ENCODE measurements around the gene ZNF891. TPM values are rescaled to one million over a fixed set of nuclear protein-coding genes. Genes with fewer than 3 reads are reported as not detected.

The ZNF891 gene
- total RNA-seq, 1 experiment from 2014 or later, result 2.1 TPM

- Histone ChIP-seq H3T11ph (ENCODE audit: low read length) (no peak overlapping the region), H3K23ac (ENCODE audit: insufficient read length, low read depth, low read length) (no peak overlapping the region), H2BK5ac (ENCODE audit: insufficient read length, low read length) (no peak overlapping the region), H4K91ac (ENCODE audit: insufficient read length, low read depth, low read length) (no peak overlapping the region), H4K5ac (ENCODE audit: insufficient read length, low read depth, low read length) (no peak overlapping the region), H3K14ac (ENCODE audit: insufficient read depth, low read length) (no peak overlapping the region), H2AFZ (ENCODE audit: low read length) (no peak overlapping the region), H3K23me2 (ENCODE audit: insufficient read length, low read depth, low read length, poor library complexity, severe bottlenecking) (no peaks in the 10 kb centered on the region), H2BK20ac (ENCODE audit: low read depth, low read length, poor library complexity, severe bottlenecking) (no peak overlapping the region), H3K27ac (ENCODE audit: insufficient read length, low read depth, low read length) (no peak overlapping the region), H3K9ac (ENCODE audit: extremely low read depth, insufficient read length, low read length) (no peak overlapping the region), H3K27me3 (ENCODE audit: insufficient read depth, low read length) (no peaks in the 10 kb centered on the region), H3K9me3 (ENCODE audit: control insufficient read depth, low read depth, low read length) (peaks cover 82% of the 10 kb centered on the region), H2BK120ac (ENCODE audit: low read depth, low read length, poor library complexity, severe bottlenecking) (no peak overlapping the region), H4K8ac (replicated peaks; ENCODE audit: insufficient read length, low read depth, low read length) (no peak overlapping the region), H3K4me2 (ENCODE audit: insufficient read depth, insufficient read length, low read length) (no peak overlapping the region), H4K20me1 (ENCODE audit: control insufficient read depth, insufficient read depth, insufficient read length) (no peaks in the 10 kb centered on the region), H2BK15ac (ENCODE audit: low read depth, low read length) (no peak overlapping the region), H3K4ac (ENCODE audit: low read depth, low read length) (no peak overlapping the region), H2BK12ac (ENCODE audit: insufficient read length, low read depth, low read length) (no peak overlapping the region), H3K4me1 (ENCODE audit: insufficient read depth, low read length) (no peaks in the 10 kb centered on the region), H3K79me1 (ENCODE audit: insufficient read depth, low read depth, low read length, poor library complexity, severe bottlenecking) (no peaks in the 10 kb centered on the region), H3K79me2 (ENCODE audit: insufficient read depth, low read length) (no peaks in the 10 kb centered on the region), H2AK5ac (ENCODE audit: insufficient read length, low read length) (no peak overlapping the region), H3K18ac (ENCODE audit: insufficient read length, low read depth, low read length) (no peak overlapping the region), H3K56ac (ENCODE audit: insufficient read length, low read depth, low read length) (no peak overlapping the region)
- no peak overlapping the region for H3K27ac Mint-ChIP-seq
- no CpG with 5 or more reads among the region's 3 CpGs for WGBS (ENCODE audit: extremely low coverage, insufficient read length, low lambda C conversion rate)
- H3K4me1 Mint-ChIP-seq, result no peaks in the 10 kb centered on the region
- H3K9me3 Mint-ChIP-seq, result peaks cover 95 to 98% of the 10 kb centered on the region in 2 experiments
- H3K4me3 Mint-ChIP-seq, result no peak overlapping the region
- no peak for TF ChIP-seq CTCF (conservative IDR thresholded peaks at IDR 0.05)
- no peak for DNase-seq
- H3K27me3 Mint-ChIP-seq (ENCODE audit: low read depth), result peaks cover 6% of the 10 kb centered on the region; the same call in 1 of the 2 replicates
- H3K36me3 Mint-ChIP-seq (ENCODE audit: insufficient read depth in 1 of 3, low read depth in 3 of 3), result peaks cover 91 to 100% (median 99%) of the 10 kb centered on the region in 3 experiments
Measured at GRCh38 chr12:133105620-133106019, 24.5 kb downstream of the ZNF891 start.

Data from H9 (cell line).